Astrocyte of the cerebellum (primary cell): ENCODE results near the gene PPP2R2D.

Experiments
- DNase-seq: peaks from one replicate; pipeline ENCODE4 v3.0.0-alpha.2; 2011; ENCODE audit warnings: low read depth
- H3K4me3 ChIP-seq: 2 replicates; pipeline ENCODE4 v1.5.1; 2011; ENCODE audit warnings: mild to moderate bottlenecking, low read depth, low read length, moderate library complexity
- CTCF ChIP-seq: IDR thresholded peaks from 2 replicates; pipeline ENCODE4 v1.5.1; 2012; ENCODE audit warnings: low read length, low read depth, moderate library complexity, mild to moderate bottlenecking; ENCODE audit errors: missing control alignments
- in situ Hi-C: cut with HindIII; loops from 2 replicates; pipeline ENCODE4 v1.10.0; 2017; ENCODE audit warnings: low sequenced_read_pairs

PPP2R2D gene

GRCh38 chr10:131899116-131899690, 1.6 kb upstream of the PPP2R2D start:
- H3K4me3 ChIP-seq = no peak overlapping the region
- no peak for TF ChIP-seq CTCF
- in situ Hi-C loops = loop anchor here (5.0 kb wide), 1 partner anchor 83 kb away; the partner anchor contains the start of gene BNIP3
- no peak for DNase-seq

DNA sequence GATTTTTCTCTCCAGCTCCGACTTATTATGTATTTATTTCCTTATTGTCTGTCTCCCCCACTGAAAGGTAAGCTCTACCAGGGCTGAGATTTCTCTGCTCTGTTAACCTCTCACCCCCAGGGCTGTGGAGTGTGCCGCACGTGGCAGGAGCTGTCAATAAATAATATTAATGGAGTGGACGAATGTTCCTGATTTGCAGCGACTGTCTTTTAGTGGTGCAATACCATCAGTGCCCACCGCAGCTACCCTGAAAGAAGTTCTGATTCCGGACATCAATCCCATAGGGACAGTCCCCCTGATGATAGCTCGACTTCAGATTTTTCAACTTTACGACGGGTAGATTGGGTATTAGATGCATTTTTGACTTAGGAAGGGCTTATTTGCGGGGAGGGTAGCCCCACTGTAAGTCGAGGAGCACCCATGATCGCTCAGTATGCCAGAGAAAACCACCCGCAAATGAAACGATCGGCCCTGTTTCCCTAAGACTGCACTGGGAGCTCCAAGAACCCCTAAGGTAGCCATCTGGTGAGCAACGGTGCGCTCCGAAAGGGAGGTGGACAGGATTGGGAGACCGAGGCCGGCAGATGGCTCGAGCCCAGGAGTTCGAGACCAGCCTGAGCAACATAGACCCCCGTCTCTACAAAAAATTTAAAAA, 986 bp upstream of the PPP2R2D start:
- TF ChIP-seq CTCF = no peak
- peak overlapping the region; percentile 65 for H3K4me3 ChIP-seq
- in situ Hi-C loops = loop anchor here (5.0 kb wide), 1 partner anchor 82 kb away; the partner anchor contains the start of gene BNIP3
- no peak for DNase-seq

DNA sequence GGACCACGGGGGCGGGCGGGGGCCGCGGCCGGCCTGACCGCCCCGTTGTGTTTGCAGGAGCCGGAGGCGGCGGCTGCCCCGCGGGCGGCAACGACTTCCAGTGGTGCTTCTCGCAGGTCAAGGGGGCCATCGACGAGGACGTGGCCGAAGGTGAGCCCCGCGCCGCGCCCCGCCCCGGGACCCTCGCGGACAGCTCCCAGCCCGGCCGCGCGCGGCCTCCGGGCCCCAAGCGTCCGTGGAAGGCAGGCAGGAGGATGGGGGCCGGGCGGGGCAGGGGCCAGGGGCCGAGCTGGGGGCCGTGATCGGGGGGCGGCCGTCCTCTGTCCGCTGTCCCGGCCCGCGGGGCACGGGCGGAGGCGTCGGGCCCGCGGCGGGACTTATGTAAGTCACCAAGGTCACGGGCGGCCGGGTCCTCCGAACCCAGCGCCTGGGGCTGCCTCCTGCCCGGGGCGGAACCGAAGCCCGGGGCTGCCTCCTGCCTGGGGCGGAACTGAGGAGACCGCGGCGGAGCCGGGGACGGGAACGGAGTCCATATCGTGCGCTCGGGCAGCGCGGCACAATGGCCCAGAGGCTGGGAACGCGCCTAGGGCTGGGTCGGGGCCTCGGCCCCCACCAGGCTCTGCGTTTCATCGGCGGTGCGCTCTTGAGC, 497 bp downstream of the PPP2R2D start:
- H3K4me3 ChIP-seq = peak overlapping the region; percentile 77
- in situ Hi-C loops = no loop called here
- TF ChIP-seq CTCF = no peak
- no peak for DNase-seq

DNA sequence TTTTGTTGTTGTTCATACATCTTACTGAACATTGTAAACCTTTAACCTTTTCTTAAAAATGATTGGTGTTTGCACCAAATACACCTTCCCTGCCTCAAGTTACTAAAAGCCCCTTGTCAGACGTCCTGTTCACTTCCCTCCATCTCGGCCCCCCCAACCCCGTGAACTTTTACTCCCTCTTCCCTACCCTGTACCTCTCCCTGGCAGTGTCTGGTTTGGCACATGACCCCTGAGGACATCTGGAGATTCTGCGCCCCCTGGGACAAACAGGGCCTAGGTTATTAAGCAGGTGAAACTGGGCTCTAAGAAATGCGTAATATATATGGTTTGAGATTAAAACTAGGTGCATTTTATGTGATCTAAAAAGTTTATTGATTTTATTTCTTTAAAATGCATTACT, 1.4 kb downstream of the PPP2R2D start:
- in situ Hi-C loops = no loop called here
- no peak for TF ChIP-seq CTCF
- DNase-seq = no peak
- H3K4me3 ChIP-seq = peak overlapping the region; percentile 77

- no peak for DNase-seq
- in situ Hi-C loops = no loop called here
- H3K4me3 ChIP-seq = no peak overlapping the region
- TF ChIP-seq CTCF = no peak
Measured at GRCh38 chr10:131902691-131903090, 1.9 kb downstream of the PPP2R2D start.

DNA sequence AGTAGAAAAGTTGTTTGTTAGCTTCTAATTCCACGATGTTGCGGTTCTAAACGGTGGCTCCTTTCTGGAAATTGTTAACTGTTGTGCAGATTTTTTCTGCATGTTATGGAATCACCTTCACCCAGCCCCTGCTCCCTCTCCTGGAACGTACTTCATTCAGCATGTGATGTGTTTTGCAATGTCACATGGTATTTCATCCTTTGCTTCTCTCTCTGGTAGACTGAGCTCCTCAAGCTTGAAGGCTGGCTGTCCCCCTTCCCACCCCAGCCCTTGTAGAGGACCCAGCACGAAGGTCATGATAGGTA, 4.4 kb downstream of the PPP2R2D start:
- in situ Hi-C loops = loop anchor here (5.0 kb wide), 1 partner anchor 37 kb away; no protein-coding TSS in a partner anchor
- no peak for DNase-seq
- H3K4me3 ChIP-seq = no peak overlapping the region
- no peak for TF ChIP-seq CTCF
